HG03460 (cell line): ENCODE measurements around the gene LRRC51.
"Not testable (repeated sequence)": the region's sequence is repeated elsewhere in the genome, so short reads cannot be mapped to it uniquely, and the experiment has no call there.

Experiments used
- ATAC-seq: cut with Tn5 transposase; IDR thresholded peaks from one replicate; pipeline ENCODE4 v1.9.1; 2021; ENCODE audit not compliant: unreplicated experiment

Gene LRRC51

GRCh38 chr11:72103754-72104167, 23.1 kb downstream of the LRRC51 start:
- no peak for ATAC-seq

GRCh38 chr11:72105888-72106287, 25.2 kb downstream of the LRRC51 start, which contains the start of gene TOMT:
Gene TOMT, plus strand, starts transcription at chr11:72105924. Its CDS starts 28 bp downstream, at chr11:72105952.
- no peak for ATAC-seq

GRCh38 chr11:72111300-72112142, 30.9 kb downstream of the LRRC51 start:
- ATAC-seq = no peak

GRCh38 chr11:72112143-72112977, 31.7 kb downstream of the LRRC51 start, which contains the start of gene ANAPC15:
Gene ANAPC15, minus strand, starts transcription at chr11:72112695. Its CDS starts 1,419 bp downstream, at chr11:72111276.
- peak; percentile 90 for ATAC-seq

GRCh38 chr11:72112978-72113808, 32.5 kb downstream of the LRRC51 start:
- ATAC-seq = no peak

- no peak for ATAC-seq
Observed at GRCh38 chr11:72114570-72114969, 33.9 kb downstream of the LRRC51 start.

GRCh38 chr11:72116019-72116755, 35.5 kb downstream of the LRRC51 start:
- no peak for ATAC-seq

- no peak for ATAC-seq
Observed at GRCh38 chr11:72119198-72119597, 38.5 kb downstream of the LRRC51 start.

GRCh38 chr11:72120930-72121329, 40.3 kb downstream of the LRRC51 start:
- ATAC-seq = no peak

- no peak for ATAC-seq
Observed at GRCh38 chr11:72122607-72123006, 42.0 kb downstream of the LRRC51 start.

- no peak for ATAC-seq
Observed at GRCh38 chr11:72123117-72123653, 42.5 kb downstream of the LRRC51 start.

- no peak for ATAC-seq
Observed at GRCh38 chr11:72124046-72124445, 43.4 kb downstream of the LRRC51 start.

- ATAC-seq = no peak
Observed at GRCh38 chr11:72125956-72126355, 45.3 kb downstream of the LRRC51 start.

- ATAC-seq = no peak
Observed at GRCh38 chr11:72127923-72128322, 47.3 kb downstream of the LRRC51 start.

- no peak for ATAC-seq
Observed at GRCh38 chr11:72129381-72129780, 48.7 kb downstream of the LRRC51 start.

GRCh38 chr11:72132646-72133045, 52.0 kb downstream of the LRRC51 start:
- ATAC-seq = no peak

- not testable (repeated sequence) for ATAC-seq
Observed at GRCh38 chr11:72135473-72135872, 54.8 kb downstream of the LRRC51 start, which contains the start of gene FOLR3. Gene FOLR3, plus strand, starts transcription at chr11:72135725. Its CDS starts 228 bp downstream, at chr11:72135953.

- ATAC-seq = no peak
Observed at GRCh38 chr11:72135891-72136683, 55.4 kb downstream of the LRRC51 start.

- no peak for ATAC-seq
Observed at GRCh38 chr11:72136684-72137262, 56.1 kb downstream of the LRRC51 start.
